GM19455 (cell line): ENCODE data around the gene CD80.
A peak's percentile ranks its signal among the peaks of the same experiment; 100 is the strongest.

Experiments
- ATAC-seq: cut with Tn5 transposase; IDR thresholded peaks from one replicate; pipeline ENCODE4 v1.9.1; 2021; ENCODE audit not compliant: unreplicated experiment

Gene CD80

GRCh38 chr3:119500265-119500664 lies 59.1 kb downstream of the CD80 start:
- no peak for ATAC-seq

- peak; percentile 98 for ATAC-seq
Measured at GRCh38 chr3:119498186-119499011, 61.0 kb downstream of the CD80 start, which contains the start of gene TIMMDC1. Gene TIMMDC1 (plus strand): TSS chr3:119498547. CDS start chr3:119498734, 187 bp downstream.

DNA sequence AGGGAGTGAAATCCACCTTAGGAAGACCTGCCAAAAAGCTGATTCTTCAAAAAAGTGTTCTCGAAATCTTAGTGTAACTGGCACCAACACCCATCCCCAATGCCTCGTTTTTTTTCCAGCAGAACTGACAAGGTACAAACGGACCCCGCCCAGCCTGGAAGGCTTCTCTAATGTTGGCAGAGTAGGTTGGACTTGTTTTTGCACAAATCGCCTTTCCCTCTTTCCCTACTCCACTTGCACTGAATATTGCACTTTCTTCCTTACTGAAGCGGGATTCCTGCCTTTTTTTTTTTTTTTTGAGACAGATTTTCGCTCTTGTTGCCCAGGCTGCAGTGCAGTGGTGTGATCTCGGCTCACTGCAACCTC lies 61.6 kb downstream of the CD80 start:
- ATAC-seq, result peak; percentile 15

DNA sequence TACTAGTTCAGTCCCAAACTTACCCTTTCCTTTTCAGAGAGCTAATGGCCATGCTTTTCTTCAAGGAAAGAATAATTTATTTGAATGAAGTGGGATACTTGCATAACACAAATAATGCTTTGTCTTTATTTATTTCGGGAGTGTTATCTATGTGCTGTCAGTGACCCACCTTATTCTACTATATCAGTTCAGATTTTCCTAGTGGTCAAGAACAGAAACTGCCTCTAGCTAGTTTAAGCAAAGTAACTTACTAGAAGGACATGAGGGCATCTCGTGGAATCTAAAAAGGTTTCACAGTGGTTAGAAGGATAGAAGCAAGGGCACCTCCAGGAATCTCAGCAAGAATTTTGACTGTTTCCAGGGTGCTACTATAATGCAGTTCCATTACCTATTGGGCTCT lies 64.8 kb downstream of the CD80 start:
- ATAC-seq, result no peak

- no peak for ATAC-seq
Measured at GRCh38 chr3:119492810-119493209, 66.6 kb downstream of the CD80 start.

DNA sequence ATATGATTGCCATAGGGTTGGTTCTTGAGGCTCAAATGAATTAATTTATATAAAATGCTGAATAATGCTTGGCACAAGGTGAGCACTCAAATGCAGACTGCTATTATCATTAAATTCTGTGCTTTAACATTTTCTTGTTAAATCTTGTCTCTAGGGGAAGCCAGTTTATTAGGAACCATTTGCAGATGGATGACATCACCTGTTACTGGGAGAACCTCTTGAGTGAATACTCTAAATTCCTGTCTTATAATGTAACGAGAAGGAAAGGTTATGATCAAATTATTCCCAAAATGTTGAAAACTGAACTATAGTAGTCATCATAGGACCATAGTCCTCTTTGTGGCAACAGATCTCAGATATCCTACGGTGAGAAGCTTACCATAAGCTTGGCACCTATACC lies 67.3 kb downstream of the CD80 start:
- no peak for ATAC-seq

DNA sequence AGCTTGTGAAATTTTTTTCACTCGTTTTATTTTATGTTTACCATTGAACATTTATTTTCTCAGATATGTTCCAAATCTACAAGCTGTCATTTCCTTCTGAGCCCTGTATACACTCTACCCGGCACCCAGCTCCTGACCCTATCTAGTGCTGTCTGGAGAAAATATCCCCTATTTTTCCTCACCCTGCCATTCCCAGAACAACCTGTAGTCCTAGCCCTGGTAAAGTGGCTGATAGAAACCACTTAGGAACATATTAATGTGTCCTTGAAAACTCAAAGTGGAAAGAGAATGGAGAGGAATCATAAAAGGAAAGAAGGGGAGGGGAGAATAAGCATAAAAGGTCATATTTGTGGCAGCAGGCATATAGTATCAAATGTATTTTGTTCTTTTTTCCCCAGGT lies 69.3 kb downstream of the CD80 start:
- ATAC-seq, result no peak

- ATAC-seq, result no peak
Measured at GRCh38 chr3:119485563-119485962, 73.9 kb downstream of the CD80 start.

- no peak for ATAC-seq
Measured at GRCh38 chr3:119483101-119483500, 76.3 kb downstream of the CD80 start.

DNA sequence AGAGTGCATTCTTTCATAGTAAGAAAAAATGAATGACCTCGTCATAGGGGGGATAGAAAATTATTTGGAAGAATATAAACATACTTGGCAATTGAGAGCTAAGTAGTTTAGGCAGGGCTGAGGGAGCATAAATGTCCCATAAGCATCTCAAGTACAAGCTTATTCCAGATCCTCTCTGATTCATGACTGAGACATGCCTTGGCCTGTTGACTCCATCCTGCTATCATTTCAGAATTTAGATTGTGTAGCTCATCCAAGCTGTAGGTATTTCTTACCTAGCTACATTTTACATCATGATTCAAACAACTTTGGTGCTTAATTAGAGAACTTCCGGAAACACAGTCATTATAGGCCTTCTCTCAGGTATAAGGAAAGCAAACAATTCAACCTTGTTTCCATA lies 78.3 kb downstream of the CD80 start:
- ATAC-seq, result no peak
